Activated CD8-positive, alpha-beta memory T cell treated with anti-CD3 and anti-CD28 coated beads, Interleukin-2, amount 50 U/mL, for 4 hours (primary cell): ENCODE results near the gene DNASE1.

Experiments used
- DNase-seq: peaks from one replicate; pipeline ENCODE4 v3.0.0-alpha.2; 2020

Gene DNASE1

GRCh38 chr16:3701531-3701930 lies 47.0 kb downstream of the DNASE1 start:
- DNase-seq = no peak

GRCh38 chr16:3702082-3702481 lies 47.6 kb downstream of the DNASE1 start:
- DNase-seq = no peak

DNA sequence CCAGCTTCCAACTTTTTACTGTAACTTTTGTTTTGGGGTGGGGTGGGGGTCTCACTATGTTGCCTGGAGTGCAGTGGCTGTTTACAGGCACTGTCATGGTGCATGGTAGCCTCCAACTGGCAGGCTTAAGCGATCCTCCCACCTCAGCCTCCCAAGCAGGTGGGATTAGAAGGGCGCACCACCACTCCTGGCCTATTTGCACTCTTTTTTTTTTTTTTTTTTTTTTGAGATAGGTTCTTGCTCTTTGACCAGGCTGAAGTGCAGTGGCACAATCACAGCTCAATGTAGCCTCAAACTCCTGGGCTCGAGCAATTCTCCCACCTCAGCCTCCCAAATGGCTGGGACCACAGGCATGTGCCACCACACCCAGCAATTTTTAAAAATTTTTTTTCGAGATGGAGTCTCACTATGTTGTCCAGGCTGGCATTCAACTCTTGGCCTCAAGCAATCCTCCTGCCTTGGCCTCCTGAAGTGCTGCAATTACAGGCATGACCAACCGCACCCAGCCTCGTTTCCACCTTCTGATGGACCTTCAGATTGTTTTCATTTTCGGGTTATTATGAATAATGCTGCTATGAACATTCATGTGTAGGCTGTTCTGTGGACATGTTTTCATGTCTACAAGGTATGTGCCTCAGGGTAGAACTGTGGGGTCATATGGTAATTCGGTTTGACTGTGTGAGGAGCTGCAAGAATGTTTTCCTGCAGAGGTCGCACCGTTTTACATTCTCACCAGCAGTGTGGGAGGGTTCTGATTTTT lies 51.9 kb downstream of the DNASE1 start:
- no peak for DNase-seq
